Measurements from ENCODE around the gene TMEM120B. TPM values are rescaled to one million over a fixed set of nuclear protein-coding genes. Genes with fewer than 3 reads are reported as not detected.

Gene TMEM120B
- total and polyA plus RNA-seq, 2 of the 13 experiments (the other 11 are each of a cell fraction or from before 2014, with no cell fraction given): 7.1 to 12.9 TPM

- CTCF ChIA-PET (ENCODE audit: low intra/inter-chr PET ratio, low total read pairs): no interaction called here
- H3K4me2 ChIP-seq (ENCODE audit: low read depth, low read length): no peak overlapping the region
- H3K4me3 ChIP-seq (replicated peaks in 1 of 3; ENCODE audit: insufficient read depth in 1 of 3, low read depth in 2 of 3, low read length in 3 of 3): no peak overlapping the region
- POLR2A ChIA-PET: no interaction called here
- no peaks in the 10 kb centered on the region for H3K79me2 ChIP-seq (ENCODE audit: insufficient read depth, low read length)
- no peak overlapping the region for H3K27ac ChIP-seq (ENCODE audit: extremely low read length, insufficient read depth, low read length)
- WGBS (ENCODE audit: low lambda C conversion rate): 96% methylated on average over 1 of the region's 1 CpG
- no peaks in the 10 kb centered on the region for H4K20me1 ChIP-seq (ENCODE audit: insufficient read depth, low read length)
- TF ChIP-seq ZNF24 (IDR thresholded peaks at IDR 0.05) (no peak), CEBPG (CRISPR knock-in tag; IDR thresholded peaks at IDR 0.05) (no peak), FOXK1 (CRISPR knock-in tag; IDR thresholded peaks at IDR 0.05; ENCODE audit: borderline replicate concordance, low read depth) (no peak), TFDP1 (CRISPR knock-in tag; IDR thresholded peaks at IDR 0.05; ENCODE audit: borderline replicate concordance) (no peak), ZNF350 (CRISPR knock-in tag; IDR thresholded peaks at IDR 0.05; ENCODE audit: borderline replicate concordance, low read depth) (no peak), CHD2 (IDR thresholded peaks at IDR 0.05; ENCODE audit: low read depth, low read length) (no peak), MYPOP (CRISPR knock-in tag; IDR thresholded peaks at IDR 0.05) (no peak)
- H2AFZ ChIP-seq (ENCODE audit: low read length): no peak overlapping the region
- no peaks in the 10 kb centered on the region for H3K9me3 ChIP-seq (ENCODE audit: low read length)
- no peaks in the 10 kb centered on the region for H3K27me3 ChIP-seq (ENCODE audit: control insufficient read depth in 1 of 2, insufficient read depth in 2 of 2, low read length in 2 of 2)
- H3K9ac ChIP-seq (ENCODE audit: insufficient read depth, low read depth, low read length): no peak overlapping the region
- ATAC-seq: no peak
- FAIRE-seq: no peak
- peaks cover 49% of the 10 kb centered on the region for H3K4me1 ChIP-seq (ENCODE audit: insufficient read depth, low read length)
- intact Hi-C loops (cut with micrococcal nuclease; ENCODE audit: unreplicated experiment) (no loop called here), in situ Hi-C loops (cut with HindIII; ENCODE audit: extremely low pct_ligation_motif_present, low pct_unique_long_range_greater_than_20kb) (no loop called here)
- no peak for DNase-seq (ENCODE audit: low spot score)
- no TSS peak for BruUV-seq (replicated peaks)
- H3K36me3 ChIP-seq (replicated peaks in 1 of 2; ENCODE audit: control insufficient read depth in 1 of 2, insufficient read depth in 2 of 2, low read length in 2 of 2): peaks cover 3 to 12% of the 10 kb centered on the region in 2 experiments; a peak in 3 of 5 replicates
These were observed 38.5 kb downstream of the TMEM120B start for GRCh38 chr12:121751034-121751433.
